NCI-H524 treated with DMSO at 0.1 percent for 48 hours (cell line): ENCODE data around the gene RPL37A.
"Not testable (repeated sequence)": the region's sequence is repeated elsewhere in the genome, so short reads cannot be mapped to it uniquely, and the experiment has no call there.

Experiments
- DNase-seq: peaks from one replicate; lab custom pipeline; 2025; lab: John Stamatoyannopoulos, UW

RPL37A gene

DNA sequence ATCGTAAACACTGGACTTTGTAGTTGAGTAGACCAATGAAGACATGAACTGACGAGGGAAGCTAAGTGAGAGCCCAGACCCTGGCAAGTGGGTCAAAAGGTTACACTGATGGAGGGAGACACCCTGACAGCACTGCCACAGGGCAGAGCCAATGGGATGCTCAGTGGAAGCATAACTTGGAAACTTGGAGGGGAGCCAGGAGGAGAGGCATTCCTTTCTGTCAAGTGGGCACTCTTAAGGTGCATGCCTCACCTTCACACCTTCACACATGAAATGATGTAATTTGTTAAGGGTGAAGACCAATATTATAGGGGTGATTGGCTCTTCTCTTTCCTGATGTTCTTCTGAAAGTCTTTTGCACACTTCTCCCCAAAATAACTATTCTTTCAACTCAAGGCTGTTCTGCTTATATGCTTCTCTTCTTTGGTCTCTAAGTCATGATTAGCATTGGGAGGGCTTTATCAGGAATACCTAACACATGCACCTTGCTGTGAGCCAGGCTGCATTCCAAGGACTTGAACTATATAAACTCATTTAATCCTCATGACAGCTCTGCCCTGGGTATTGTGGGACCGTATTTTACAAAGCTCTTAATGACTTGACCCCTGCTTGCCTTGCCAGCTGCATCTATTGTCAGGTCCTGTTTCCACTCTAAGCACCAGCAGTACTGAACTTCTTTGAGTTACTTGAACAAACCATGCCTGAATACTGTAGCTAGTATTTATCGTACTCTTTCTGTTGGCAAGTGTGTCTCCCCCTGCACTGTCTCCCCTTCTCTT is 19.0 kb downstream of the RPL37A start:
- no peak for DNase-seq

DNA sequence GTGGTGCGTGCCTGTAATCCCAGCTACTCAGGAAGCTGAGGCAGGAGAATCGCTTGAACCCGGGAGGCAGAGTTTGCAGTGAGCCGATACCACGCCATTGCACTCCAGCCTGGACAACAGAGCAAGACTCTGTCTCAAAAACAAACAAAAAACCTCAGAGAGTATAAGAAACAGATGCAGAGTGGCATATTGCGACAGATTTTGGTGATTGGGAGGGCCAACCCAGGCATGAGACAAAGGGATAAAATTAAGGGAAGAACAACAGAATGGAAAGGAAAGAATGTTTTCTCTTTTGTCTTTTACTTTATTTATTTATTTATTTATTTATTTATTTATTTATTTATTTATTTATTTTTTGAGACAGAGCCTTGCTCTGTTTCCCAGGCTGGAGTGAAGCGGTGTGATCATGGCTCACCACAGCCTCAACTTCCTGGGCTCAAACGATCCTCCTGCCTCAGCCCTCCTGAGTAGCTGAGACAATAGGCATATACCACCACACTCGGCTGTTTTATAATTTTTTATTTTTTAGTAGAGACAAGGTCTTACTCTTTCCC is 20.0 kb downstream of the RPL37A start:
- DNase-seq: not testable (repeated sequence)

DNA sequence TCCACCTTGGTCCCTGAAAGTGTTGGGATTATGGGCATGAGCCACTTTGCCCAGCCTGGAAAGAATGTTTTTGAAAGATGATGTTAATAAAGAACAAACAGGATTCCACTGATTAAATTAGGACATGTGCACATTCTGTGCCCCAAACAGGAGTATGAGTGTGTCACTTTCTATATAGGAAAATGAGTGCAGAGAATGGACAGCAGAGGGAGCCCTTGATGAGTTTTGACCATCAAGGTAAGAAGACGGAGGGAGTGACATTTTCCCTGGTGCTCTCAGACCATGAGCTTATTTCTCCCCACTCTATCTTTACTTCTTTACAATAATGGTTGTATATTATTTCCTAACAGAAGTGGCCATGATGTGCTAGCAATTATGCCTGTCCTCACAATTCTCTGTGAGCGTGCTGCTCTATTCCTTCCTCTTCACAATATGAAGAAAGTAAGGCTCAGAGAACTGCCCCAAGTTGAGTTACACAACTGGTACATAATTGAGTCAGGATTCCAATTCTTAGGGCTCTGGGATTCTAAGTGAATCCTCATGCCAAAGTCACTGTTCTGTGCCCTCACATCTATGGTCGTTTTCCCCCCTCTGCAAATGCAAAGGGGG is 20.6 kb downstream of the RPL37A start:
- DNase-seq: peak; percentile 52

DNA sequence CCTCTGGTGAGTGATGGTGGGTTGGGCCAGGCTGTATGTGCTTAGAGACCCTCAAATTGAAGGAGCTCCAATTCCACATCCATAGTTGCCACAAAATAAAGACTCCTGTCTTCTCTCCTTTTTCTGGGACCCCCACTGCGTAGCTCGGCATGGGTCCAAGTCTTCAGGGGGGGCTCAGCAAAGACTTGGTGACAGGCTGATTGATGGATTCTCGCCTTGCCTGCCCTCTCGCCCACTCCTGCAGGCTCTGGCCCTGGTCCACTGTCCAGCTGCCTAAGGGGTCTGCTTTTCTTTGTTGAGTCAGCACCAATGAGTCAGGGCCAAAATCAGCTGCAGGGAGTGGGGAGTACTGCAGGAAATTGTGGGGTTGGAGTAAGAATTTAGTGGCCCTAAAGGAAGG is 21.5 kb downstream of the RPL37A start:
- no peak for DNase-seq

DNA sequence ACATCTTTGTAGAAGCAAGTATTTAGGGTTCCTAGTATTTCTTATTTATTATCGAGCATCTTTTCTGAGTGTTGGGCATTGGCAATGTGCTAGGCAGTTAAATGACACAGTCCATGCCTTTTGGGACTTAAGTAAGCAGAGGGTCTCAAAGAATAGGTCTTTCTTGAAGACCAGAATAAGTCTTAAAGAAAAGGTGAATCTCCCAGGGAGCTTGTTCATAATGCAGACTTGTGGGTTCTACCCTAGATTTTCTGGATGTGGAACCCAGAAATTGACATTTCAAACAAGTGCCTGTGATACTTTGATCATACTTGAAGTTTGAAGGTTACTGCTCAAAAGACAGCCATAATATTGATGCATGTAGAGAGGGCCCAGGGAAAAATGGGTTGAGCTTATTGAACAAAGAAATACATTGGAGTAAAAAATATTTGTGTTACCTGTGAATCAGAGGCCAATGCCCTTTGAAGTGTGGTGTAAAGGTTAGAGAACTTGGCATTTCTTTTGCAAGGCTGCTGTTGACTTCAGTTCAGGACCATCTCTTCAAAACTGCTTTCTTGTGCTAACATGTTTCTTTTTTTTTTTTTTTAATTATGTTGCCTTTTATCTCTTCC is 24.4 kb downstream of the RPL37A start:
- no peak for DNase-seq

DNA sequence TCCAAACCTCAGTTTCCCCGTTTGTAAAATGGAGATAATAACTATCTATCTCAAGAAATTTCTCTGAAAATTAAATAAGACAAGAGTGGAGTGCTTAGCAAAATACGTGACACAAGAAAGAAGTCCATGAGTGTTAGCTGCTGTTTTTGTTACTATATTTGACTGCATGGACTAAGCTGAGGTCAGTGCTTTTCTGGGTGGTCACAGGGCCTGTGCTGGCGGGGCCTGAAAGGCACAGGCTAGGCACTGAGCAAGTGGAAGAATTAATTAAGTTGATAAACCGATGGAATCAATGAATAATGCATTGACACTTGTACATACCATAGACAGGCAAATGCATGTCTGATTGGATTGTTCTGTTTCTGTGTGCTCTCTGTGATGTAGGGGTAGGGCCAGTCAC is 27.3 kb downstream of the RPL37A start:
- DNase-seq: no peak

DNA sequence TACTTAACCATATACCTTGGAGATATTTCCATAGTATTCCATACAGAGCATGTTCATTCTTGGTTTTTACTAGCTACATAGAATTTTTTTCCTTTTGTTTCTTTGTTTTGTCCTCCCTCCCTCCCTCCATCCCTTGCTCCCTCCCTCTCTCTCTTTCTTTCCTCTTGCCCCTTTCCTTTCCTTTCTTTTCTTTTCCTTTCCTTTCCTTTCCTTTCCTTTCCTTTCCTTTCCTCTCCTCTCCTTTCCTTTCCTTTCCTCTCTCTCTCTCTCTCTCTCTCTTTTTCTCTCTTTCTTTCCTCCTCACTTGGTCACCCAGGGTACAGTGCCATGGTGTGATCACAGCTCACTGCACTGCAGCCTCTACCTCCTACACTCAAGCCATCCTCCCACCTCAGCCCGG is 28.3 kb downstream of the RPL37A start:
- no peak for DNase-seq

DNA sequence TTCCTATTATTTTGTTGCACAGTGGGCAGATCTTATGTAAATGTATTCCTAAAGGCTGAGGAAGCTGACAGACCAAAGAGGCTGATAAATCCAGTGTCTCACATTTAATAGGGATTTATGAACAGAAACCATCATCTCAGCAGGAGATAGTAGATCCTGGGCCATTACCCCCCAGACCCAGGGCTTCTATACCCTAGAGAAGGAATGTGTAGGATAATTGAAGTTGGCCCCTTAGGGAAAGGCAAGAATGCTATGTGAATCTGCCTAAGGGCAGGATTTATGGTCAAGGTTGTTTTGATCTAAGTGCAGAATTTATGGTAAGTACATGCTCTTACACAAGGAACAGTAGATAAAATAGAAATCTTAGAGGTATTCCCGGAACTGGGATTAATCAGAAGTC is 29.0 kb downstream of the RPL37A start:
- no peak for DNase-seq

DNA sequence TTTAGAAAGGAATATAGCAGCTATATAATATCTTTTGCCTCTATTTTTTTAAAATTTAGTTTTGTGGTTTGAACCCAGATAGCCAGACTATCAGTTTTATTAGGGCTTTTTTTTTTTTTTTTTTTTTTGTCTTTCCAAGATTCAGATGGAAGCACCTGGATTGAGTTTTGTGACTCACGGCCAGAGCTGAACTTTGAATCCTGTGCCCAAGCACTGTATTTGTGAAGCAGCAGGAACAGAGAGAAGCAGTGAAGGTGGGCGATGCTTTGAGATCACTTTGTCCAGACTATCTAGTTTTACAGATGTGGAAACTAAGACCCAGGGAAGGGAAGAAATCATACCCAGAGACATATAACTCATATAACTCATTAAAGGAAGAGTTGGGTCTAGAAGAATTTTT is 33.9 kb downstream of the RPL37A start:
- DNase-seq: no peak

DNA sequence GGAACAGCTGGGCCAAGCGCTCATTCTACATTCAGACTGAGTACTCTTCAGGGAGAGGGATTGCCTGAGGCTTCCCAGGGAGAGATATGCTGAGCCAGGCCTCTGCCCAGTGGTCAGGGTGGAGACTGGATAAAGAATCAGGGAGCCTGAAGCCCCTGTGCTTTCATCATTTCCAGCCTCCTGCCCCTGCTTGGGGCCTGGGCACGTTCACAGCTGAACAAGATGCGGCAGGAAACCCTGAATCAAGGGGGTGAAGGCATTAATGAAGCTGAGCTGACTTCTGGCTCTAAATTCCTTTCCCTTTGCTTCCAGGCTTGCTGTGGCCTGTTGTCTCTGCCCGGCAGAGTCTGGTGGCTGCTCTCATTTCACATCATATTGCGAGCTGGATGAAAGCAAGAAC is 35.0 kb downstream of the RPL37A start:
- peak; percentile 33 for DNase-seq

DNA sequence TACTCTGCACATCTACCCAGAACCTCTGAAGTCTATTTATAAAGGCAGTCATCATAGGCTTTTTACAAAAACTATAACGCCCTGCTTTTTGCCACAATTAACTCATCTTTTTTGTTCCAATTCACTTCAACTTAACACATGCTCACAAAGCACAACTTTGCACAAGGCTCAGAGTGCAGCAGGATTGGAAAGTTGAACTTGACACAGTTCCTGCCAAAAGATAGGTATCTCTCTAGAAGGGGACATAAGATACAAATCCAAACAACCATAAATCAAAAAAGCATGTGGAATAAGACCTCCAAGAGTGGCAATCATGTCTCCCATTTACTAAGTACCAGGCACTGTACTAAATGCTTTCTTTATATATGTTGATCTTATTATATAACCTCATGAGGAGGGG is 36.2 kb downstream of the RPL37A start:
- DNase-seq: no peak

DNA sequence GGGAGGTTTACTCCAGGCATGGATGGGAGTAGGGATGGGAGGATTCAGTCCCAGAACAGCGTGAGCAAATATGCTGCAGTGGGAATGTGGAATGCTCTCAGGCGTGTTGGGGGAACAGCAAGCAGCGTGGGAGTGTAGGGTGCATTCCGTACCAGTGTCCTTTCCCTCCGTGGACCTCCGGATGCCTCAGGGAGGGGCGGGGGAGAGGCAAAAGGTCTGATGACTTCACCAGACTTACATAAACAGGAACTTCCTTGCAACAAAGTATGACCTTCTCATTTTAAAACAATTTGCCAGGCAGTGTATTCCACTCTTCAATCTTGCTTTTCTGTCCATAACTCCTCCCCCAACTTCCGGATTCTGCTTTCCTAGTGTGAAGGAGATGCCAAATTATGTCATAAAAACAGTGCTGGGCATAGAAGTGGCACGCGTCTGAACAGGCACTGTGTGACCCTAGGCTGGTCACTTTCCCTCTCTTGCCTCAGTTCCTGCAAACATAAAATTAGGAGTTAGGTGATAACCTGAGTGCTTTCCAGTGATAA is 36.9 kb downstream of the RPL37A start:
- no peak for DNase-seq

DNA sequence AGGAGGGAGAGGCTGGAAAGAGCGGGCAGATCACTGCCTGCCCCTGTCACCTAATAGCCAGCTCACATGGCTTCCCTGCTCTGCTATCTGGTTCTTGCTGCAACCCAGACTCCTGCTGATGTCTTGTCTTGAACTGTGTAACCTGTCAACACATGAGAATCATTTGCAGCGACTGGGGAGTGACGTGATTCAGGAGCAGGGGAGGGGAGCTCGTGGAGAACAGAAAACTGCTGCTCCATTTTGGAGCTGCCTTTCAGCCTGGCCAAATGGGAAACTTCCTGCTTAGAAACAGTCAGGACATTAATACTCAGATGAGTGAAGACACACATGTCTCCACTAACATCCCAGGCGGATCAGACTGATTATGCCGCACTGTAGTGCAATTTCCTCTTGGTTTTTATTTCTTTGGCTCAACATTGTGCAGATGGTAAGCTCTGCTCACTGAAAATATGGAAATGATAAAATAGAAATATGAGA is 38.1 kb downstream of the RPL37A start:
- DNase-seq: peak; percentile 72

DNA sequence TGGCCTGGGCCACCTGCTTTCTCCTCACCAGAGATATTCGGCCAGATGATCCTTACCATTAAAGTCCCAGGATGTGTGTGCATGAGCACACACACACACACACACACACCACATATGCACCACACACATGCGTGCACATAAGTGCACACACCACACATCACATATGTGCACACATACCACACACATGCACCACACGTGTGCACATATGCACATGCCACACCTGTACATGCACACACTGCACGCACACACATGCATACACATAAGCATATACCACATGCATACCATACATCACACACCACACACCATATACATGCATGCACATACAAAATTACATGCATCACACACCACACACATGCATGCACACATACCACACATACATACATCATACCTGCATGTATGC is 38.7 kb downstream of the RPL37A start:
- no peak for DNase-seq

DNA sequence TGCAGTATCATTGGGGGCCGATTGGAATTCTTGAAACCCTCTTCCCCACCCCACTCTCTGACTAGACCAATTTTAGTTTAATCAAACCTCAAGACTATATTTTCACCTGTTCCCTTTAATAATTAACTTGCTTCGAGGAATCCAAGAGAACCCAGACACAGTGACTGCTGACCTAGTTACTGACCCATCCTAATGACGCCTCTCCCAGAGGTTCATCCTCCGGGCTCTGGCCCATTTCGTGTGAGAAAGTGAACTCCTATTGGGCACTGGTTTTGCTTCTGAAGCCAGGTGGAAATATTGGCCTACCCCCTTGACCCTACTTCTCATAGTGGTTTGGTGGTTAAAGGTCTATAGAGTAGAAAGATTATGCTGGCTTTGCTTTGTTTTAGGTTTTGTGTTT is 39.9 kb downstream of the RPL37A start:
- no peak for DNase-seq

DNA sequence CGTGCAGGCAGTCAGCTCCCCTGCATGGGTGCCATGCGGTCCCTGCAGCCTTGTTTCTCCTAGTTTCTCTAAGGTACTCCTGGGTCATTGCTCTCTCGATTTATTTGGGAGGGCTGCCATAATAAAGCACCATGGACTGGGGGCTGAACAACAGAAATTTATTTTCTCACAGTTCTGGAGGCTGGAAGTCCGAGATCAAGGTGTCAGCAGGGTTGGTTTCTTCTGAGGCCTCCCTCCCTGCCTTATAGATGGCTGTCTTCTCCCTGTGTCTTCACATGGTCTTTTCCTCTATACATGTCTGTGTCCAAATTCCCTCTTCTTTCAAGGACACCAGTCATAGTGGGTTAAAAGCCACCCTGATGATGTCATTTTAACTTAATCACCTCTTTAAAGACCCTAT is 40.5 kb downstream of the RPL37A start:
- no peak for DNase-seq

DNA sequence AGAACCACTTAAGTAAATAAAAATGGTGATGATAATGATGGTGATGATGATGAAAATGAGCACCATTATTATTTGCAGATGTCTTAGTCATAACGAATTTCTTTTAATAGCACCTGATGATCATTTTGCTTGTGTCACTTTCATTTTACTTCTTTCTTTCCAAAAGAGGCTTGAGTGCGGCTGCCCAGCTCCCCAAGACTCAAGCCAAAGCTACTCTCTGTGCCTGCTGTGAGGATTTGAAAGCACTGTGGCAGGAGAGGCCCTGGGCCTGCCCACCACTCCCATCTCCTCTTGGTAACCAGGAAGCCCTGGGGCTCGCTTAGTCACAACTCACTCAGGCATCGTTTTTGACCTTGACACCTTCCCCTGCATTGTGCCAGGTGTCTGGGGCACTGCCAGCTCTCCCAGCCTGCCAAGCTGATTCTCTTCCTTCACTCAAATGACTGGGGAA is 41.2 kb downstream of the RPL37A start:
- DNase-seq: no peak

DNA sequence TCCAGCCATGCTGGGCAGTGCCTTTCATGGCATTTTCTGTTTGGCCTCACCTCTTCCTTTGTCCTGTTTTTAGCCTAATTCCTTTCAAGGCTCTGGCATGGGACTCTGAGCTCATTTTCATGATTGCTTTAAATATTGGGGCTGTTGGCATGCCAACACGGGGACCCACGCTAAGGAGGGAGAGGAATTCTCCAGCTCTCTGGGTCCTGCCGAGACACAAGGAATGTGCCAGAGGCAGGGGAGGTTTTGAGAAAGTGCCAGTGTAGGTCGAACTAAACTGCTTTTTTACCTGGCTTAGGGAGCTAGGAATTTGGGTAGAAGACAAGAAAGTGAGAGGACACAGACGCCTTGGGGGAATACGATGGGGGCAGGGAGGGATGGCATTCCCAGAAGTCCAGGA is 42.3 kb downstream of the RPL37A start:
- DNase-seq: no peak

DNA sequence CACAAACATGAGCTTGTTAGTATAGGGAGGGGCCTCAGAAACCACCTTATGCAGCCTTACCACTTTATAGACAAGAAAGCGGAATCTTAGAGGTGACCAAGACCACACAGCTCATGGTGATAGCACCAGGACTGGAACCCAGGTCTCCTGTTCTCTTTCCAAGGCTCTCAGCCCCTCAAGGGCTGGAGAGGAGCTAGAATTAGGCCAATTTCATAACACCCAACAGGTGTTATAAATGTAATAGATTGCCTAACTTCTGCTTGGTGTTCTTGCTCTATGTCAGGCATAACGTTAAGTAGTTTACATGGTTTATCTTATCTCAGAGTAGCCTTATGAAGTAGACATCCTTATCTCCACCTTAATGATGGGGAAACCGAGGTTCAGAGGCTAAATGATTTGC is 42.9 kb downstream of the RPL37A start:
- no peak for DNase-seq

DNA sequence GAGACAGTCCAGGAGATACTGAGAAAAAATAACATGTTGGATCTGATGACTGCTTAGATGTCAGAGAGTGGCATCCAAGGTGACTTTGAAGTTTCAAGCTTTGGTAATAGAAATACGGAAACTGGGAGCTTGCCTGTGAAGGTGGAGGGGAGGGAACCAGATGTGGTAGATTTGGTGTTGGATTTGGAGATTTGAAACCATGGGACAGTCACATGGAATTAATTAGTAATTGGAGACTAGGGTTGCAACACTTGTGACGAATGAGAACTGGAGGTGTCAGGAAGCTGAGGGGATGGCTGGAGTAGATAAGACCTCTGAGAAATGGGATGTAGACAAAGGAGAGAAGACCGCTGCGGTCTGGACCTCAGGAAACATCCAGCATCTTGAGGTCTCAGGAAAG is 46.7 kb downstream of the RPL37A start:
- no peak for DNase-seq

DNA sequence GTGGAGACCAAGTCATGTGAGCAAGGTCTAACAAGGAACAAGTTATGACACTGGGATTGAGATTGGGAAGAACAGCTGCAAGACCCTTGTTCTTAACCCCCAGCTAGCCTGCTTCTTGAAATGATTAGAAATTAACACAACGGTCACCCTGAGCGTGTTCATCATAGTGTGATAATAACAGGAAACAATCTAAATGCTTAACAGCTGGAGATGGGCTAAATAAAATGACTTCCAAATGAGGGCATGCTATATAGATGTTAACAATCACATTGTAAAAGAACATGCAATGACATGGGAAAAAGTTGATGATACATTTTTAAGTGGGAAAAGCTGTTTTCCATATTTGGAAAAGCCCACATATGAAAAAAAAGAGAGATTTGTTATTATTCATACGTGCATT is 47.6 kb downstream of the RPL37A start:
- DNase-seq: no peak

DNA sequence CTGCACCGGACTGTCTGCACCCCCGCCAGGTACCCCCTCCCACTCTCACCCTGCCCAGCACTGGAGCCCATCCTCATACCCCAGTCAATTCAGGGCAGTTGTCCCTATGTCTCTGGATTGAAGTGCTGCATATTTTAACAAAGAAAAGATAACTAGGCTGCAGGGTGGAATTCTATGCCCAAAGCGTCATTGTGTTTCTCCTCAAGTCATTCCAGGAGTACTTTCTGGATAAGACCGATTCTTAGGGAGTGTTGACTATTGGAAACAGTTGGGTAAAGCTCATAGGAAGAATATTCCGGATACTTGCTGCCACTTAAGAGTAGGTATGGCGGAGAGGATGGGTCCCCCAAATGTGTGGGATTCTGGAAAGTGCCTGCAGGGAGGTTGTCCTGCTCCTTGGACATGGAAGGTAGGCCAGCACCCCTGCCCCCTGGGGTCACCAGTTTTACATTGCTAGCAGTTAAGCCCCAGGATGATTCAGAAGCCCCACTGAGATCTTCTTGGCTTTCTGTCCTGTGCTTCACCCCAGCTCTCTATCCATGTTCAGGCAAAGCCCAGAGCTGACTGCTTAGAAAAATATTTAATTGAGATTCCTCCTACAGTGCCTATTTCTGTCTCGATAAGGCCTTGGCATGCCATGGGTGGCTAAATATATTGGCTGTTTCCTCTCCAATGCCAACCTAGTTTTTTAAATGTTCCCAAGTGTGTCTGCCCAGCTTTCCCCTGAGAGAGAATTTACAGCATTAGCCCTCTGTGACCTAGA is 48.2 kb downstream of the RPL37A start:
- no peak for DNase-seq
